Measurements from ENCODE around the gene APCS.

Gene APCS, protein sequence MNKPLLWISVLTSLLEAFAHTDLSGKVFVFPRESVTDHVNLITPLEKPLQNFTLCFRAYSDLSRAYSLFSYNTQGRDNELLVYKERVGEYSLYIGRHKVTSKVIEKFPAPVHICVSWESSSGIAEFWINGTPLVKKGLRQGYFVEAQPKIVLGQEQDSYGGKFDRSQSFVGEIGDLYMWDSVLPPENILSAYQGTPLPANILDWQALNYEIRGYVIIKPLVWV

DNA sequence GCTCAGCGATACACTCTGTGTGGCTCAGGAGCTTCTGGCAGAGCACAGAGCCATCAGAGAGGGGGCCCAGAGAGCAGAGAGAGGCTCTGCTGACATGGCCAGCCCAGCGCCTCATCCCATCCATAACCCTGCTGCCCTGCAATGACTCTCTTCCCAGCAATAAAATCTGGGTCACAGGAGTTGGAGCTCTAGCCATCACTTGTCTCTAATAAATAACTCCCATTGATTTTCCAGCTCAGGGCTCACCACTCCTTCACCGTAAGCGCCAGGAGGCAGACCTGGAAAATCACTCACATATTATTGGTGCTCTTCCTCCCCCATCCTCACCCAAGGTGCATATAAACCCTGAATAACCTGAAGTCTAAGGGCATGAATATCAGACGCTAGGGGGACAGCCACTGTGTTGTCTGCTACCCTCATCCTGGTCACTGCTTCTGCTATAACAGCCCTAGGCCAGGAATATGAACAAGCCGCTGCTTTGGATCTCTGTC lies at the start of gene APCS:
Gene APCS (plus strand): TSS at position 366 of the 491 bp plus-strand sequence. CDS start 96 bp downstream, at position 462.
- no peak for DNase-seq (ENCODE audit: low spot score)

DNA sequence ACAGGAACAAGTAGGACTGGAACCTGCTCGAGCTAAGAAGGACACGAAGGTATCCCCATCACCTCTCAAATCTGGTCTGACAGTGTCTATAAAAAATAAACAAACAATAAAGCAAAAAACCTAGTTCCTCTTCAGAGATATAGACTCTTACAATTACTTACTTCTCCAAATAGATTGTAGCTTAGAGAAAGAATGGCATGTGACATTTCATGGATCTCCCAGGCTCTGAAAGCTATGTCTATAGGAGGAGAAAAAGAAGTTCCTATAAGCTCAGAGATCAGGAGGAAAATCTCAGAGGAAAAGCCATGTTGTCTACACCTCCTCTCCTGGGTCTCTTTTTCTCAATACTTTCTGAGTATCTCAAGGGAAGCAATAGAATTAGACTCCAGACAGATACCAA lies 39.5 kb upstream of the APCS start:
- no peak for DNase-seq (ENCODE audit: low spot score)

DNA sequence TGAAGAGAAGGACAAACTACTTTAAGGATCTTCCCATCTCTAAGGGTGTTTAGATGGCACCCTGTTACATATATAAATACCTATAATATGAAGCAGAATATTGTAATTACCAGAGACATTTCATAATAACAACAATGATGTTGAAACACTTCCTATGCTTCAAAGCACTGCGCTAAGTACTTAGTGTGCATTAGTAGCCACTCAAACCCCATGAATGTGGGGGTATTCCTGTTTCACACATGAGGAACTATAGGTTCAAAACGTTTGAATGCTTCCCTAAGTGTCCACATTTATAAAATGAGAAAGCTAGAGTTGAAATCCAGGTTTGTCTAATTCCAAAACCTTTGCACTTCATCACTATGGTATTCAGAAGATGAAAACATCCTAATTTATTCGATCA lies 33.4 kb upstream of the APCS start:
- DNase-seq (ENCODE audit: low spot score): no peak

DNA sequence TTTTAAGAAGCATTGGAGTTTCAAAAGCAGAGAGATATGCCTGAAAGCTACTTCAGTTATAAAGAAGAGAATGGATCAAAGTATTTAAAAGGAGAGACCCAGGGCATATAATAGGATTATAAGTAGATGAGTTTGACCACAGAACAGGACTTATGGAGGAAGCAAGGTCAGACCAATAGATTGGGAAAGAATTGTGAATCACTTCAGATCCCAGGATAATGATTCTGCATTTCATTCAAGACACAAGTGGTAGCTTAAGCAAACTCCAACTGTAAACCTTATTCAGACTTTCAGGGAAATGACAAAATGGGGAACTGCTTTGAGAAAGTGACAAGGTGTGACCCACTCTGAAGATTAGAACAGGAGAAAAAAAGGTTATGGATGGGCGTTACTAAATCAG lies 32.9 kb upstream of the APCS start:
- no peak for DNase-seq (ENCODE audit: low spot score)

DNA sequence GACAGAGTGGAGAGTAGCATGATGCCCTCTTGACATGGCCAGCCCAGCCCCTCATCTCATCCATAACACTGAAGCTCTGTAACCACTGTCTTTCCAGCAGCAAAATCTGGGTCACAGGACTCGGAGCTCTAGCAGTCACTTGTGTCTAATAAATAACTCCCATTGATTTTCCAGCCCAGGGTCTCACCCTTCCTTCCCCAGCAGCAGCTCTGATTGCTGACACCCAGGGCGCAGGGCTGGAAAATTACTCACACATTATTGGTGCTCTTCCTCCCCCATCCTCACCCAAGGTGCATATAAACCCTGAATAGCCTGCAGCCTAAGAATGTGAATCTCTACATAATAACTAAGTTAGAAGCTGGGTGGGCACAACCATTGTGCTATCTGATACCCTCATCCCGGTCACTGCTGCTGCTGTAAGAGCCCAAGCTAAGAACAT lies 30.7 kb upstream of the APCS start:
- DNase-seq (ENCODE audit: low spot score): no peak

DNA sequence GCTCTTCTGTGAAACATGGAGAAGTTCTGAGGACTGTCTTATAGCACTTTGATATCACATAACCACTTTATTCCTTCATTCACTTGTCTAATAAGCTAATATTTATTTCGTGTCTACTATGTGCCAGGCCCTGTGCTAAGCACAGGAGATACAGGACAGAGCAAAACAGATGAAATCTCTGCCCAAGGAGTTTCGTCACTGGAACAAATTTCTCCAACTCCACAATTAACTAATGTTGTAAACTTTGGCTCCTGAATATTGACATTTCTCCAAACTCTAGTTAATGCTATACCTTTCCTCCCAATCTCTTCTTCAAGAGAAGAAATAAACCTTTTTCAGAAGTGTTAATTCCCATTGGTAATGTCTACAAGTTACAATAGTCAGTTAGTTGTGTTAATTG lies 27.0 kb upstream of the APCS start:
- no peak for DNase-seq (ENCODE audit: low spot score)

DNA sequence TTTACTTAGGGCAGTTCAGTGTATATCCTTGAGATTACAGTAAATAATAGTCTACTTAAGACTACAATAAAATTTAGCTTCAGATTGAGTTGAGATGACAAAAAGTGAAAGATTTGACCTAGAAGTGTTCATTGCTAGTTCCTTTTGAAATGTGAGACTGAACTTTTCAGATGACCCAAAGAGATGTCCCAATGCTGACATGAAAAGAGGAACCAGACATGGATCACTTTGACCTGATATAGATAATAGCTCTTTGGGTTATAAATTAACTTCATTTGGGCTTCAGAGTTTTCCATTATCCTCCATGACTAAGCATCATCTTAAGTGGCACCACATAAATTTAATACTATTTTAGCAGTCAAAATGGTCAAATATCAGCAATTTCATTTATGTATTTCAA lies 26.1 kb upstream of the APCS start:
- no peak for DNase-seq (ENCODE audit: low spot score)

DNA sequence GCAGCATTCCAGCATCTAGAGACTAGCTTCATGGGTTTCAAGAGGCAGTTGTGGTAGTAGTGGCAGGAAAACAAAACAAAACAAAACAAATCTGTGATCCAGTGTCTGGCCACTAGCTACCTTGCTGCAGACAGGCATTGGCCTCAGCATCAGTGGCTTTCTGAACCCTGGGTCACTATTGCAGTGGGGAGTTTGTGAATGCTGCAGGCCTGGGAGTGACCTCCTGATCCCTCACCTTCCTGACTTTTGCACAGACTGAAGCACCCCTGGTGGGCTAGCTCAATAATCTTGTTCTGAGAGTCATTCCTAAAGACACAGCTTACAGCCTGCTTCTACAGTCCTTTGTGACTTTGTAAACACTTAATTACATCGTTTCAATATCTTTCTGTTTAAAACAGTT lies 24.9 kb upstream of the APCS start:
- DNase-seq (ENCODE audit: low spot score): no peak

DNA sequence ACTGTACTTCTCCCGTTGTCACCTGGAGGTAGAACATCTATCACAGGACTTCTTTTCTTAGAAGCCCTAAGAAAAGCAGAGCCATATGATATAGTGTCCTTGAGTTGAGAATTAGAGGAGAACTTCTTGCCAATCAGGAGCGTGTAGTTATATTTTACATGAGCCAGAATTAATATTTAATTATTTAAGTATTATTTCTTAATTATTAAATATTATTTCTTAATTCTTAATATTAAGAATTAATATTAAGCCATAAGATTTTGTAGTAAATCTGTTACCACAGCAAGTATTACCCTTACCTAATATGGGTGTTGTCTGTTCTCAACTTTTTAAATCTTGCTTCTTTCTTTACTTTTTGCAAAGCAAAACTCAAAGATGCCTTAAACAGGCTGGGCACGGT lies 10.2 kb upstream of the APCS start:
- DNase-seq (ENCODE audit: low spot score): no peak

DNA sequence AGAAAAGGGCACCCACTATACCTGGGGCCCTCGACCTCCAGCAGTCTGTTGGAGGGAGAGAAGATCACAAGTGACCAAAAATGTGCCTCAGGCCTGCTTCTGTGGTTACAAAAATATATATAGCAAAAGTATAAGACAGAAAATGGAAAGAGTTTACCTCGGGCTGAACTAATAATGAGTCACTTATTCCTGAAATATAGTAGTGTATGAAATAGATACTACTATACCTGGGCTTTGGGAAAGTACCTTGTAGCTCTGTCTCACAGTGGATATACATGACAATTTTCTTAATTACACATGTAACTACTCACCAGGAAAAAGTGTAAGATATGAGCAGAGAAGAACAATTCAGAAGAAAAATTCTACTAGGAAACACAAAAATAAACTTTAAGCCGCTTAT lies 7.3 kb upstream of the APCS start:
- no peak for DNase-seq (ENCODE audit: low spot score)

DNA sequence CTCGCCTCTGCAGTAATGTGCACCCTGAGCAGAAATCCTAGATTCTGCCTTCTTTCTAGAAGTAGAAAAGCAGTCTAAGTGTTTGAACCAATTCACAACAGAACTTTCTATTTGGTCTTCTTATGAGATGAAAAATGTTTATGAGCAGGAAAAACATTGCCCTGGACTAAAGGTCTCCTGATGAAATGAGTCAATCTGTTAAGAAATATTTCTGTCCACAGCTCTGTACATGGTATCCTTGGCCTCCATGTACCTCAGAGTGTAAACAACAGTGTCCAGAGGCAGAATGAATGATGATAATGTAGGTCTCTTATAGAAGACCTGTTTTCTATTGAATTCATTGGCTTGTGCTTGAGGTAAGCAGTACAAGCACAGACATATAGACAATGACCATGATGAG lies 6.2 kb upstream of the APCS start:
- no peak for DNase-seq (ENCODE audit: low spot score)

DNA sequence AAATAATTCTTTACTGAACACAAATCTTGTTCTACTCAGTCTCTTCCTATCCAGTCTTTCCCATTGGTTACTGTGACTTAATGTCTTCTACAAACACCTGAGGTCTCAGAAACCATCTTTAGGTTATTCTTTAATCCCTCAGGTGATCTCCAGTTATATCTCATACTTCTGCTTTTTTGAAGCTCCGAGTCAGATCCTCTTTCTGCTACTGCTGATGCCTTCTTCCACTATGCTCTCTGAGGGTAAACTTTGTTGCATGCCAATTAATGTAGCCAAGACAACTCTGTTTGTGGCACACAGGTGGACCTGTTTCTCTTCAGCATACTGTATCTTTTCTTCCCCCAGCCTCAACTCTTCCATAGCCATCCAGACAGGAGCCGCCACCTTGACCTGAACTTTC lies 3.1 kb upstream of the APCS start:
- no peak for DNase-seq (ENCODE audit: low spot score)

DNA sequence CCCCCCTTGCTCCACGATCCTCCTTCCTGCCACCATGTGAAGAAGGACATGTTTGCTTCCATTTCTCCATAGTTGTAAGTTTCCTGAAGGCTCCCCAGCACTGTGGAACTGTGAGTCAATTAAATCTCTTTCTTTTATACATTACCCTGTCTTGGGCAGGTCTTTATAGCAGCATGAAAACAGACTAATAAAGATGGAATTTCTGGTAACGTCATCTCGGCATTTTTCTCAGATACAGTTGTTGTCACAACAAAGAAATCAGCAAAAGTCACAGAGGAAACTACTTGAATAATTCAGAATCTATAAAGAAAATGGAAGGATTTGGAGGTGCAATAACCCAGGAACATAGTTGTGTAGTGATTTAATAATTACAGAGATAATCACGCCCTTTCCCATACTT lies 4.4 kb downstream of the APCS start:
- no peak for DNase-seq (ENCODE audit: low spot score)

DNA sequence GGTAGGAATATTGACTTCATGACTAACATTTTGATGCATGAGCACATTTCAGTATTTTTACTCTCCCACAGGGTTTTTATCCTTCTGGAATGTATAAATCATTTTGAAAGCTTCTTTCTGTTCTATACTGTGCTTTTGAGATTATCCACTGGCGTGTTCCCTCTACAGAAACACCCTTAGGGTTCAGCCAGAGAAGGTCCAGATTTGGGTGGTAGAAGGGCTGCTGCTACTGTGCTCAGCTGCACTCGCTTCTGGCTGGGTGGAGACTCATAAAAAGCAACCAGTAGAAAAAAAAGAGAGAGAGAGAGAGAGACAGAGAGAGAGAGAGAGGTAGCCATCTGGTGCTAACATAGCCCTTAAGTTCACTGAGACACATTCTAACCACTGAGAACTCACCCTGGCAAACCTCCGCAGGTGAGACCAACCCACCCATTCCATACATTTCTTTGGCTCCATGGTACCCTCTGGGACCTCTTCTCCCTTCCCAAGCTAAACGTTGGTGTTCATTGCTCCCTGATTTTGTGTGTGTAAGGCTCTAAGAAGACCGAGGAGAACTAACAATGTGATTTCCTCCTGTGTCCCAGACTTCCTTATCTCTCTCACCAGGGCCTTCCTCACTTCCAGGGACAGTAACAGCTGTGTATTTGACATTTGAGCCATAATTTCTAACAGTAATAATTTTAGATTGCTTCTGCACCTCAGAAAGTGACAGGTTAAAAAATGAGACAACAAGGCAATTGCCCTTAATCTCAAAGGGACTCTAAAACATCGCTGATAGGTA lies 7.2 kb downstream of the APCS start:
- no peak for DNase-seq (ENCODE audit: low spot score)

DNA sequence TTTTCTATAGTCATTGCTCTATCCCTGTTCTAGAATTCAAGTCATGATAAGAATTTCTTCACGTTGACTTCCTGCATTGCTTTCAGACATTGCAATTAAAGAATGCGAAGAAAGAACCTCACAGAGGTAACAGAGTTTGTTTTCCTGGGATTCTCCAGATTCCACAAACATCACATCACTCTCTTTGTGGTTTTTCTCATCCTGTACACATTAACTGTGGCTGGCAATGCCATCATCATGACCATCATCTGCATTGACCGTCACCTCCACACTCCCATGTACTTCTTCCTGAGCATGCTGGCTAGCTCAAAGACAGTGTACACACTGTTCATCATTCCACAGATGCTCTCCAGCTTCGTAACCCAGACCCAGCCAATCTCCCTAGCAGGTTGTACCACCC lies 10.6 kb downstream of the APCS start:
- no peak for DNase-seq (ENCODE audit: low spot score)

DNA sequence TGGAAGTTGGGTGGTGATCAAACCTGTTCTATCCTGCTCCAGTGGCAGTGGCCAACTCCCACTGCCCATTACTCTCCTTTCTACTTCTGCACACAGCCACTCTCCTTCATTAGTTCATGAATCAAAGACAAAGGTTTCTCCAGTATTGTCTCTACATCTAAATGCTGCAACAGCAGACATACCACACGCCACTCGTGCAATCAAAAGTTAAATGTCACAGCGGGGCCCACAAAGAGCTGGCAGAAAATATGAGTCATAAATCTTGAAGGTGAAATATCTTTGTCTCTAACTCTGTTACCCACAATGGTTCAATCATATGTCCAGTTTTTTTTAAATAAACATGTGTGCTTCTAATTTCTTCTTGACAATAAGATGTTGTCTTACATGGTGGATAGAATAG lies 13.3 kb downstream of the APCS start:
- no peak for DNase-seq (ENCODE audit: low spot score)

DNA sequence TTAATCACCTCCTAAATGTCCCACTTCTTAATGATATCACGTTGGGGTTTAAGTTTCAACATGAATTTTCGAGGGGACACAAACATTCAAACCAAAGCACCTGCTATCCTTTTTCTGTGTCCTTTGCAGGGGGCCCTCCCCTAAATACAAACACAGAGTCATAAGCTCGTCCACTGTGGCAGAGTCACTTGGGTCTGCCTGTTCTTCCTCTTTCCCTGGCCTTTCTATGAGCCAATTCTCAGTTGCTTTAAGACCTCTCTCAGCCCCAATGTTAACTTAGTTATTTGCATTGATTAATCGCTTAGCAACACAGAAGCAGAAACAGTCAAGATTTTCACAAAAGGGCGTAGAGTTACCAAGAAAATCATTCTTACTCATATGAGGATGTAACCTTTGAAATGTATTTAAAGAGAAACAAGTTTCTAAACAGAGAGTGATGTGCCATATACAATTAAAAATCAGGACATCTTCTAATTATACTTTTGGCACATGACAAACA lies 14.9 kb downstream of the APCS start:
- no peak for DNase-seq (ENCODE audit: low spot score)

DNA sequence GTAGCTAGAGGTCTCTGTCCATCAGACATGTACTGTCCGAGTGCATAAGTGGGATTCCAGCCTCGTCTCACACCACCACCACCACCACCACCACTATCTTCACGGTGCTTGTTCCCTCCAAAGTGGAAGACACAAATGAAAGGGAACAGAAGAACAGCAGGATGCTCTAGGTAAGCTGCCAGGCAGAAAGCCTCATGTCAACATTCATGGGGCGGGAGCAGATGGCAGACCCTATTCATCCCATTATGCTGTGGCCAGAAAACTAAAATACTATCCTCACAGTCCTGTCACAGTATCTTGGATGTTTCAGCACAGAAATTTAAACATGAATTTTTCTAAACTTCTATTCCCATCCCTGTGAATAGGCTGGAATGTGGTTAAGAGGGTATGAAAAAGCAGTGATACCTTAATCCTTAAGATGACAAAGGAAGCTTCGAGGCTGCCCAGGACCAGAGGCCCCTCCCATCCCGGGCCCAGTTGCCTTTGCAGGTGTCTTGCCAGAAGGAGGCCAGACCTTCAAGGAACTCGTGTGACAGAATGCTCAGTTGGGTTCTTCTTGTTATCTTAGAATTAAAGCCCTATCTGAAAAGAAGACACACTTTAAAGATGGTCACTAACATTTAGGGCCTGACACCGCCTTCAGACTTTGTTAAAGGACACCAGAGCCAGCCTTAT lies 24.7 kb downstream of the APCS start:
- no peak for DNase-seq (ENCODE audit: low spot score)

DNA sequence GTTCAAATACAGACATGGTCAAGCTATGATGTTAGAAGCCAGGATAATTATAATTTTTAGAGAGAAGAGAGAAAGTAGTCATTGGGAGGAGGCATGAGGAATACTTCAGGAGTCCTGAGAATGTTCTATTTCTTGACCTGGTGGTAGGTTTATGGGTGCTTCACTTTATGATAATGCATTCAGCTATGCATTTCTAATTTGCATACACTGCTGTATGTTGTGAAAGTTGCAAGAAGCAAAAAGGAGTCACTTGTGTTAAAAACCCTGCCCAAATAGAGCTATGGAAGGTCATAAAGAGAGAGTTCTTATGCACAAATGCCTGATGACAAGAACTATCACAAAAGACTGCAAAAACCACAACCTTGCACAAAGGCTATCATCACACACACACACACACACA lies 45.3 kb downstream of the APCS start:
- DNase-seq (ENCODE audit: low spot score): no peak

Measured in pons (tissue), 1 donor.